Posterior cingulate gyrus (tissue), 11 donors: Measurements from ENCODE around the gene UBALD1.
"Not testable (repeated sequence)": the region's sequence is repeated elsewhere in the genome, so short reads cannot be mapped to it uniquely, and the experiment has no call there.

ENCODE experiments used
- DNase-seq, 10 donors: peaks; one replicate each; pipeline versions ENCODE4 v3.0.0 to v3.0.0-alpha.2; 2020 to 2021; ENCODE audit warnings: mixed read lengths in 3 of 10
- intact Hi-C: fragments of 100-400 bp; cut with DNase I; formaldehyde crosslinking; loops from one replicate; pipeline ENCODE4 v1.15.1; 2023

Gene UBALD1

DNA sequence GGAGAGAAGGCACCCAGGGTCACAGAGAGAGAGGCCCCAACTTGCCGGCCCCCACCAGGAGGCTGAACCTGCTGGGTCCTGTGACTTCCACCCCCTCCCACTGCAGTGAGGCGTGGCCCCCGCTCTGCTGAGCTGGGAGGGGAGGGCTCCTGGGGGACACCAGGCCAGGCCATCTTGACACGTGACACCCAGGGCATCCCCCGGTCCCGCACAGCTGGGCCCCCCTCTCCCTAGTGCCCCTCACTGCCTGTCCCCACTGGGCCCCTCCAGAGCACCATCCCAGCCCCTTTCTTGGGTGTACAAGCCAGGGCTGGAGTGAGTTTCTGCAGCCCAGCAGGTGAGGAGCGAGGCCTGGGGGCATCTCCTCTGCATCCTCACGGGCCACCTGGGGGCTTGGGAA is 12.4 kb downstream of the UBALD1 start:
- no peak for DNase-seq
- intact Hi-C loops = no loop called here

DNA sequence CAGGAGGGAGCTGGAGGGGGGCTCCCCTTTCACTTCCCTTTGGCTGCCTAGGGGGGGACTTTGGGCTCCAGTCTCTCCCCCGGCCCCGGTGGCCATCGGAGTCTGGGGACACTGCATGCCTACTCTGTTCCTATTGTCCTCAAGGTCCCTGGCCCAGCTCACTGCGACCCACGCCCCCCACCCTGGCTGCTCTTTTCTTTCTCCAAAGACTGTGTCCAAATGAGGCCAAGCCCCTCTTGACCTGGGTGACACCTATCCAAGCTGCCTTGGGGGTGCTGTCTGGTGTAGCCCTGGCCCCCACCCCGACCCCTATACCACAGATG is 12.9 kb downstream of the UBALD1 start:
- intact Hi-C loops = no loop called here
- no peak for DNase-seq

DNA sequence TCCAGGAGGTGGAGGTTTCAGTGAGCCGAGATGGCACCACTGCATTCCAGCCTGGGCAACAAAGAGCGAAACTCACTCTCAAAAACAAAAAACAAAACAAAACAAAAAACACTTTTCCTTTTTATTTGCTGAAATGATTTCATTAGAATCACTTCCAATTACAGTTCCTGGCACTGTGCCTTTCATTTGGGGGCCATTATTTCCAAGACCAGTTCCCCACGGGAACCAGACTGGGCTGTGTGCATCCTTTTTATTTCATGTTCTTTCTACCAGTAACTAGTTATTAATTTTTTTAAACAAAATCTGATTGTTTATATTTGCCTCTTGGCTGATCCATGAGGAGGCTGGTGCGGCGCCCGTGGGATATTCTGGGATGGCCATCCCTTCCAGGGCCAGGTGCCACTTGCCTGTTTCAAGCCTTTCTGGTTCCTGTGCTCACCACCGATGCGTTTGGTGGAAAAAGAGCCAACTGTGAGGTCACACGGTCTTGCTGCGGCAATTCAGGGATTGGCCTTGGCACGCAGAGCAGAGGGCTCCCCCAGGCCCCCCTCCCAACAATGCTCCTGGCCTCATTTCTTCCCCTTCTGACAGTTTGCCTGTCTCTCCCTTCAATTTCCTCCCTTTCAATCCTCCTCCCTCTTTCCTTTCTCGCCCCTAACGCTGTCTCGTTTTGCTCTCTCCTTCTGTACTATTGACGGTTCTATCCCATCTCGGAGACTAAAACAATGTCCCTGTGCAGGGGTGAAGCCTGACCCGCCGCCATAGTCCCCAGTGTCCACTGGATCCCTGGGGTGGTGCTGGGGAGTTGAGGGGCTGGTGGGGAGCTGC is 13.4 kb downstream of the UBALD1 start:
- DNase-seq = peak in 6 of 10 donors; percentile 22 to 87 (median 41)
- intact Hi-C loops = no loop called here

DNA sequence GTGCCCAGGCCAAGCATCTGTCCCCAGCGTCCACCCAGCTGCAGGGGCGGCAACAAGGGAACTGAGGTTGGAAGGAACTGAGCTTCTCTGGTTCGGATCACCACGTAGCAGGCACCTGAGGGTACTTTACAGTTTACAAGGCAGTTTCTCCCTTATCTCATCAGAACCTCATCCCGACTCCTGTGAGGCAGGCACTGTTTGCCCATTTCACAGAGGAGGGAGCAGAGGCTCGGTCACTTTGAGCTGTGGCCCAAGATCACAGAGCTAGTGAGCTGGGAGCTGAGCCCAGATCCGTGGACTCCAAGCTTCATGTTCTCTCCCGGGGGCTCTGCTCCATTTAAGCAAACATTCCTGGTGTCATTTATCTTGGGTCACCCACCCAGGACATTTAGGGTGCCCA is 15.1 kb downstream of the UBALD1 start:
- intact Hi-C loops = no loop called here

GRCh38 chr16:4599037-4599436 is 15.7 kb downstream of the UBALD1 start:
- intact Hi-C loops = no loop called here
- no peak for DNase-seq

More for the DNA sequence above, 15.1 kb downstream of the UBALD1 start:
- no peak for DNase-seq

DNA sequence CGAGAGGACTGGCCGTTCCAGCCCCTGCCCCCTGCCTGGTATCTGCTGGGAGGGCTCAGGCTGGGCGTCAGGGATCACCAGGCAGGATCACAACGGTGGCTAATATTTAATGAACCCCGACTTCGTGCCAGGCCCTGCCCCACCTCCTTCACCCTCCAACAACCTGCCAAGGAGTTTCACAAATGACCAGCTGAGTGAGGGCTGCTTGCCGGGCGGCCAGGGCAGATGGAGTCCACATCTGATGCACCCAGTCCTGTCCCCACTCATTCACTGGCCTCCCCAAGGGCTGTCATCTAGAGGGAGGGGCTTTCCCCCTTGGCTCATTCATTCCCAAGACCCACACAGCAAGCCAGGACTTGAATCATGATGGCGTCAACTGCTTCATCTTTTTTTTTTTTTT is 17.5 kb downstream of the UBALD1 start:
- intact Hi-C loops = no loop called here

DNA sequence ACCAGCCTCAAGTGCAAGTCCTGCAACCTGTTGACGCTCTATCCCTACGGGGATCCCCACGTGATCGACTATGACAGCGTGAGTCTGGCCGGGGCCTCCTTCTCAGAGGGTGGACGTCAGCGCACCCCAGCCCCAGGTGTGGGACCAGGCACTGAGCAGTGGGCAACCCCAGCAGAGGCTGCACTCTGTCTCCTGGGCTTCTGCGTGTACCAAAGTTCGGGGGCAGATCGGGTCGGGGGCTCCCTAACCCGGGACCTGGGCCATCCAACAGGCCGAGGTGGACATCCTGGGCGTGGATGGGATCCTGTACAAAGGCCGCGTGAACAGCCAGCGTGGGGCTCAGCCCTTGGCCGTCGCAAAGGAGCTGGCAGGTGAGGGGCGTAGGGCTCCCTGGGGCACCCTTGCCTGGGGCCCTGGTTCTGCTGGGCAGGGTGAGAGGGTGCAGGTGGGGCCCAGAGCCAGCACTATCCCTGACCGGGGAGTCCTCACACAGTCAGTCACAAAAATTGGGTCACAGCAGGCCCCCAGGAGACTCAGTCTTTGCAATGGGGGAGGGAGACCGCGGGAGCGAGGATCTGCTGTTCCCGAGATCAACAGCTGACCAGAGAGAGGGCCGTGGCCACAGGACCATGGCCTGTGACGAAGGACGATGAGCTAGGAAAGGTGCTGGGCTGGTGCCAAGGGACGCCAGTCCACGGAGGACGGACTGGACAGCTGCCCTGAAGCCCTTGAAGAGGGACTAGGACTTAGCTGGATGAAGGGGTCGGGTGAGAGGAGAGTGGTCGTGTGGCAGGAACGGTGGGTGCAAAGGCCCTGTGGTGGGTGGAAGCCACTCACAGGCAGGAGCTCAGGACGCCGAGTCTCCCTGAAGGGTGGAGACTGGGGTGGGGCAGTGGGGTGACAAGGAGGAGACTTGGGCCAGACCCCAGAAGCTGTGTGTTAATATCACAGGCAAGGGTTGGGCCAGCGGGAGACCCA is 20.0 kb downstream of the UBALD1 start:
- intact Hi-C loops = no loop called here
- no peak for DNase-seq

More for the DNA sequence above, 17.5 kb downstream of the UBALD1 start:
- DNase-seq = no peak

DNA sequence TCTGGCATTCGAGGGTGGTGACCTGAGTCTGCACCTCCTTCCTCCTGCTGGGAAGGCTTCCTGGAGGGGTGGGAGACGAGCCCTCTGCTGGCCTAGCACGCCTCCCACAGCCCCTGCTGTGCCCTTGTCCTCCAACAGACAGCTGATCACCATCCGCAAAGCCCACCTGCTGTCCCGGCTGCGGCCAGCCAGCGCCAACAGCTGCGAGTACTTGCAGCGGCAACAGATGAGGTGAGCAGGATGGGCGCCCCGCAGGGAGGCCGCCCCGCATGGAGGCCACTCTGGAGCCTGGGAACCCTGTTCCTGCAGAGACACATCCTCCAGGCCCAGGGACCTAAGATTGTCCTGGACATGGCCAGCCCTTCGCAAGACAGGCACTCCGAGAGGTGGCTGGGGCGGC is 21.6 kb downstream of the UBALD1 start:
- intact Hi-C loops = no loop called here
- DNase-seq = no peak

GRCh38 chr16:4591706-4592470 is 22.8 kb downstream of the UBALD1 start:
- intact Hi-C loops = no loop called here
- no peak for DNase-seq

- no peak for DNase-seq
- intact Hi-C loops = no loop called here
These were observed 23.5 kb downstream of the UBALD1 start for GRCh38 chr16:4591191-4591590.

DNA sequence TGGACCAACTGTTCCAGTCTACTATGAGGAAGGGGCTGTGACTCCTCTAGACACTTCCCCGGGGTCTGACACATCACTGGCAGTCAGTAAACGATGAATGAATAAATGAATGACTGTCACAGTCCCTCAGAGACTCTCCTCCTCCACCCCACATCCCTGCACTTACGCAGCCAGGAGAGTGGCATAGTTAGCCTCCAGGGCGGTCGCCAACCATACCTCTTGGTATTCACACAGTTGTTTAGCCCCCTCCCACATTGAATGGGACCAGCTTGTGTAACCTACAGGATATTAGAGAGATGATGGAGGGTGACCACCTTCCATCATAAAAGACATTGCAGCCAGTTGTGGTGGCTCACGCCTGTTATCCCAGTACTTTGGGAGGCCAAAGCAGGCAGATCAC is 25.7 kb downstream of the UBALD1 start:
- intact Hi-C loops = no loop called here
- DNase-seq = no peak

- no peak for DNase-seq
- intact Hi-C loops = no loop called here
These were observed 26.3 kb downstream of the UBALD1 start for GRCh38 chr16:4588386-4588785.

GRCh38 chr16:4586291-4586690 is 28.4 kb downstream of the UBALD1 start:
- DNase-seq = no peak
- intact Hi-C loops = no loop called here

- intact Hi-C loops = no loop called here
- no peak for DNase-seq
These were observed 30.8 kb downstream of the UBALD1 start for GRCh38 chr16:4583906-4584305.

- intact Hi-C loops = no loop called here
- peak in 1 of 10 donors; percentile 2 for DNase-seq
These were observed 34.4 kb downstream of the UBALD1 start for GRCh38 chr16:4580250-4580649.

- intact Hi-C loops = no loop called here
- peak in 1 of 10 donors; percentile 27 for DNase-seq
These were observed 35.6 kb downstream of the UBALD1 start for GRCh38 chr16:4578961-4579530.

DNA sequence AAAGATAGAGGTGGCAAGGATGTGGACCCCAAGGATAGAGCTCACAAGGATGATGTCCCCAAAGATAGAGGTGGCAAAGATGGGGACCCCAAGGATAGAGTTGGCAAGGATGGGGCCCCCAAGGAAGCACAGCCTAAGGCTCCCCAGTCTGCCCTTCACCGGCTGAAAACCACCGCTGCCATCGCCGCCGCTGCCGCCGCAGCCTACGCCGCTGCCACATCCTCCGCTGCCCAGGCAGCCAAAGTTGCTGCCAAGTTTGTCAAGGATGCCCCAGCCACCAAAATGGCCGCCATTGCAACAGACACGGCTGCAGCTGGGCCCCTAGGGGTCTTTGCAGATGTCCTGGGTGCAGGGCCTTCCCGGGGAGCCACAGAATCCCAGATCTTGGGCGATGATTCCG is 38.7 kb downstream of the UBALD1 start:
- DNase-seq = no peak
- intact Hi-C loops = no loop called here

DNA sequence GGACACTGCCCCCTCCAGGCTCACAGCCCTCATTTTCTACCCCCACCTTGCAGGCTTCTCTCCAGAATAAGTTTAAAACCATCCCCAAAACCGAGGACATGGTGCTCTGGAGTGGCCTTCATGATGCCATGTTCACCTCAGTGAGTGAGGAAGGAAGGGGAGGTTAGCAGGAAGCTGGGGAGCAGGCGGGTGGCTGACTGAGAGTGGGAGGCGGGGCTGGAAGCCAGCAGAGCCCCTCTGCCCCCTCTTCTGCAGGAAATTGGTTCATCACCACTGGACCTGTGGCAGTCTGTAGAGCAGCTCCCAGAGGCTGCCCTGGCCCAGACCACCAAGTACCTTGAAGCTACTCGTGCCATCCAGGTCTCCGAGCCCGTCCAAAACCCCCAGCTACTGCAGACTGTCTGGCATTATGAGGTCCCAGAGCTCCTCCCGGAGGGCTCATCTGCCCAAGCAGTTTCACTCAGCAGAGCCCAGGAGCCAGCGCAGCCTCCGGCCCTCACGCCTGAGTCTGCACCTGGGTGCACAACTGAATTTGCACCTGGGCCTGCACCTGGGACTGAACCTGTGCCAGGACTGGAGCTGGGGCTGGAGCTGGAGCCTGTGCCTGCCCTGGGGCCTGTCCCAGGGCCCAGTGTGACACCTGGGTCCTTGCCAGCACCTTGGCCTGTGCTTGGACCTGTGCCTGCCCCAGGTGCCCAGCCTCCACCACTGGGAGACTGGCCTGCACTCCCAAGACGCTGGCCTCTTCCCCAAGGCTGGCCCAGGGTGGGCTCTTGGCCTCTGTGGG is 39.6 kb downstream of the UBALD1 start:
- intact Hi-C loops = no loop called here

GRCh38 chr16:4573926-4574325 is 40.8 kb downstream of the UBALD1 start:
- DNase-seq = peak in 1 of 10 donors; percentile 9
- intact Hi-C loops = not testable (repeated sequence)

More for the DNA sequence above, 39.6 kb downstream of the UBALD1 start:
- peak in 1 of 10 donors; percentile 43 for DNase-seq

DNA sequence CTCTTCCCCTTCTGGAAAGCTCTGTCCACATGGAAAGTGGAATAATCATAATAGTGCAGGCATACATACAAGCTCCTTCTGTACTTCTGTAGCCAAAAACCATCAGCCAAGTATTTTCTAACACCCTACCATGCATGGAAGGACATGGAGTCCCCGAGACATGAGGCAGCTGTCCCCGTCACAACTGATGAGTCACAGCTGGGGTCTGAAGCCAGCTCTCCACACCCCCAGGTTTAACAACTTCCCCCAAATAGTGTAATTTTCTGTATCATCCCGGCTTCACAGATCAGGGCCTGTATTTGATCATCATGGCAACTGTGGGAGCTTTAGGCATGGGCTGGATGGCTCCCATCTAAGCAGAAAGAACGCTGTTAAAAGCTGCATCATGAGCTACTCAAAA is 42.0 kb downstream of the UBALD1 start:
- intact Hi-C loops = no loop called here
- DNase-seq = peak in 5 of 10 donors; percentile 25 to 82 (median 39)
